K562 (cell line): ENCODE data around the gene MLN. TPM values are rescaled to one million over a fixed set of nuclear protein-coding genes. Genes with fewer than 3 reads are reported as not detected.

Experiments used
- ATAC-seq: fragments of 200-7000 bp; cut with Tn5 transposase; 3 replicates; pipeline ENCODE4 v1.9.1; 2020; ENCODE audit warnings: moderate library complexity
- BruUV-seq: library from RNA; stranded (reverse); fragments of 400-500 nt; replicated peaks from 2 replicates; lab custom pipeline; 2021; lab: Mats Ljungman, UMichigan
- CTCF ChIA-PET: fragments of 300-600 bp; formaldehyde crosslinking; extraction: SDS; loops from one replicate; lab custom pipeline; 2021; ENCODE audit warnings: low intra/inter-chr PET ratio; lab: Yijun Ruan, JAX
- POLR2A ChIA-PET: fragments of 300-600, 350-650 bp; sonication (Branson Sonifier 250); formaldehyde crosslinking; extraction: SDS; loops from one replicate; lab custom pipeline; 2021; ENCODE audit warnings: antibody characterized with exemption, inconsistent platforms; lab: Yijun Ruan, JAX
- DNase-seq, 4 experiments: peaks; one replicate each; pipeline versions ENCODE4 v3.0.0 to v3.0.0-alpha.2; 2011 to 2018; ENCODE audit warnings: low spot score in 3 of 4, mixed read lengths in 3 of 4; ENCODE audit errors: extremely low read depth in 1 of 4
- FAIRE-seq: peaks from 2 replicates; lab custom pipeline; 2011; peaks lifted over from hg19 to GRCh38; lab: Jason Lieb, UNC
- H2AFZ ChIP-seq: 2 replicates; pipeline ENCODE4 v1.6.0; 2011; ENCODE audit warnings: low read depth, low read length, control low read depth, inconsistent platforms
- H3K27ac ChIP-seq: fragments of 200-600 bp; 3 replicates; pipeline ENCODE4 v1.8.0; 2011; ENCODE audit warnings: low read depth, mild to moderate bottlenecking, control low read depth, inconsistent platforms, low read length, moderate library complexity, mixed read lengths; ENCODE audit errors: extremely low read depth
- H3K27me3 ChIP-seq, 2 experiments: fragments of 300-600 bp in 1 of 2; 2 replicates in 1 of 2; 3 replicates in 1 of 2; pipeline versions ENCODE4 v1.6.0 to v1.8.0; 2011; ENCODE audit warnings: inconsistent platforms in 2 of 2, low read length in 2 of 2, mild to moderate bottlenecking in 1 of 2, mixed read lengths in 1 of 2, moderate library complexity in 1 of 2; ENCODE audit not compliant: control insufficient read depth in 2 of 2, insufficient read depth in 2 of 2
- H3K36me3 ChIP-seq: fragments of 300-600 bp; 3 replicates; pipeline ENCODE4 v1.8.0; 2011; ENCODE audit warnings: mild to moderate bottlenecking, low read length, inconsistent platforms; ENCODE audit not compliant: control insufficient read depth, insufficient read depth
- H3K4me1 ChIP-seq, 2 experiments: fragments of 200-600 bp in 1 of 2; replicated peaks in 1 of 2; 2 replicates in 1 of 2; 3 replicates in 1 of 2; pipeline versions ENCODE4 v1.5.1 to v1.8.0; 2011; ENCODE audit warnings: inconsistent platforms in 2 of 2, low read length in 2 of 2, mild to moderate bottlenecking in 1 of 2, mixed read lengths in 1 of 2, moderate library complexity in 1 of 2; ENCODE audit not compliant: control insufficient read depth in 2 of 2, insufficient read depth in 2 of 2
- H3K4me2 ChIP-seq: 2 replicates; pipeline ENCODE4 v1.6.1; 2011; ENCODE audit warnings: low read length, control low read depth, inconsistent platforms, mixed read lengths; ENCODE audit not compliant: insufficient read depth
- H3K4me3 ChIP-seq: fragments of 200-600 bp; sonication (generic), shearing (Covaris generic); 2 replicates; pipeline ENCODE4 v1.5.1; 2016; ENCODE audit warnings: control low read depth, inconsistent platforms
- H3K79me2 ChIP-seq: fragments of 200-600 bp; 3 replicates; pipeline ENCODE4 v1.8.0; 2011; ENCODE audit warnings: low read length, inconsistent platforms; ENCODE audit not compliant: control insufficient read depth, insufficient read depth
- H3K9ac ChIP-seq, 2 experiments: 2 replicates each; pipeline versions ENCODE4 v1.6.0 to v1.6.1; 2011; ENCODE audit warnings: low read depth in 2 of 2, low read length in 2 of 2, control low read depth in 1 of 2, inconsistent platforms in 1 of 2, mild to moderate bottlenecking in 1 of 2, mixed read lengths in 1 of 2; ENCODE audit not compliant: insufficient read depth in 1 of 2
- H3K9me1 ChIP-seq: one replicate; pipeline ENCODE4 v1.6.0; 2011; ENCODE audit warnings: inconsistent platforms, mild to moderate bottlenecking, low read length, moderate library complexity; ENCODE audit not compliant: control insufficient read depth, insufficient read depth
- H3K9me3 ChIP-seq: replicated peaks from 2 replicates; pipeline ENCODE4 v1.5.1; 2011; ENCODE audit warnings: low read depth, low read length, inconsistent platforms; ENCODE audit not compliant: control insufficient read depth, insufficient read depth
- H4K20me1 ChIP-seq: replicated peaks from 2 replicates; pipeline ENCODE4 v1.6.1; 2011; ENCODE audit warnings: low read length, inconsistent platforms, mixed read lengths; ENCODE audit not compliant: control insufficient read depth, insufficient read depth
- CC2D1A ChIP-seq: fragments of 450-650 bp; IDR thresholded peaks from 2 replicates; pipeline ENCODE4 v1.6.1; 2017; ENCODE audit warnings: mild to moderate bottlenecking
- ETV5 ChIP-seq: sonication (generic); formaldehyde crosslinking; IDR thresholded peaks from 2 replicates; pipeline ENCODE4 v1.4.0; 2020; ENCODE audit warnings: low read depth, mild to moderate bottlenecking, missing genetic modification reagents
- KDM2B ChIP-seq: fragments of 250-450 bp; sonication (Bioruptor Pico); IDR thresholded peaks from 2 replicates; pipeline ENCODE4 v1.8.0; 2021; ENCODE audit warnings: mild to moderate bottlenecking, moderate library complexity
- WGBS: fragments of 100-300 bp; shearing (Covaris generic); methylation state at CpG from one replicate; pipeline ENCODE4 v1.1.6; 2016; ENCODE audit warnings: low coverage, mixed read lengths; ENCODE audit not compliant: insufficient coverage; ENCODE audit errors: missing lambda C conversion rate; 5-methylcytosine and 5-hydroxymethylcytosine counted together
- in situ Hi-C: fragments of 300-500 bp; cut with MboI; formaldehyde crosslinking; loops from 4 replicates; pipeline ENCODE4 v1.15.0; 2018; ENCODE audit warnings: inconsistent platforms, mixed read lengths
- intact Hi-C: fragments of 100-400 bp; cut with micrococcal nuclease; formaldehyde crosslinking; loops from 2 replicates; pipeline ENCODE4 v1.14.2; 2022
- polyA plus RNA-seq, 8 experiments: library from polyadenylated mRNA; depleted of rRNA in 4 of 8; stranded (reverse) in 5 of 8; unstranded in 3 of 8; fragments of >200 nt; fragmentation: Nextera tagmentation in 2 of 8; fragmentation: Illumina TruSeq in 1 of 8; extraction: Ambion mirVana in 2 of 8; extraction: Trizol in 1 of 8; gene quantifications; 2 replicates each; pipeline versions ENCODE4 v1.2.1 to v1.2.3, GENCODE V29; 2011 to 2014; ENCODE audit warnings: inconsistent platforms in 1 of 8, missing spikeins in 1 of 8
- total RNA-seq, 7 experiments: library from RNA; depleted of rRNA in 6 of 7; stranded (reverse); fragments of >200 nt in 6 of 7; fragmentation: Illumina TruSeq in 2 of 7; extraction: Trizol in 2 of 7; gene quantifications; 2 replicates each; pipeline versions ENCODE4 v1.2.1 to v1.2.3, GENCODE V29; 2011 to 2021; ENCODE audit warnings: low replicate concordance in 1 of 7
- TF ChIP-seq, protein P1 (sequence below): fragments of 450-650 bp; IDR thresholded peaks from 2 replicates; pipeline ENCODE4 v1.6.1; 2016; ENCODE audit warnings: missing biosample characterization, missing genetic modification characterization
- TF ChIP-seq, protein P2 (sequence below), 3 experiments: IDR thresholded peaks in 2 of 3; conservative IDR thresholded peaks in 1 of 3; 2 replicates each; pipeline ENCODE4 v1.5.1; 2011 to 2012; ENCODE audit warnings: low read length in 3 of 3, mild to moderate bottlenecking in 3 of 3, control low read depth in 2 of 3, improper control_type of control experiment in 1 of 3, inconsistent platforms in 1 of 3, low read depth in 1 of 3, mixed read lengths in 1 of 3, moderate library complexity in 1 of 3; ENCODE audit not compliant: insufficient read depth in 2 of 3

Gene MLN
- total and polyA plus RNA-seq, 9 of the 15 experiments (the other 6 are each of a cell fraction or from before 2014, with no cell fraction given): not detected

- FAIRE-seq (no peak), ATAC-seq (no peak), DNase-seq (no peak)
- no peaks in the 10 kb centered on the region for H3K36me3 ChIP-seq
- no peaks in the 10 kb centered on the region for H3K9me3 ChIP-seq
- no peak overlapping the region for H3K4me3 ChIP-seq
- H3K9me1 ChIP-seq: no peaks in the 10 kb centered on the region
- in situ Hi-C loops (no loop called here), intact Hi-C loops (no loop called here)
- TF ChIP-seq, protein P1, sequence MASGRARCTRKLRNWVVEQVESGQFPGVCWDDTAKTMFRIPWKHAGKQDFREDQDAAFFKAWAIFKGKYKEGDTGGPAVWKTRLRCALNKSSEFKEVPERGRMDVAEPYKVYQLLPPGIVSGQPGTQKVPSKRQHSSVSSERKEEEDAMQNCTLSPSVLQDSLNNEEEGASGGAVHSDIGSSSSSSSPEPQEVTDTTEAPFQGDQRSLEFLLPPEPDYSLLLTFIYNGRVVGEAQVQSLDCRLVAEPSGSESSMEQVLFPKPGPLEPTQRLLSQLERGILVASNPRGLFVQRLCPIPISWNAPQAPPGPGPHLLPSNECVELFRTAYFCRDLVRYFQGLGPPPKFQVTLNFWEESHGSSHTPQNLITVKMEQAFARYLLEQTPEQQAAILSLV (tag): no peak
- TF ChIP-seq, protein P2, sequence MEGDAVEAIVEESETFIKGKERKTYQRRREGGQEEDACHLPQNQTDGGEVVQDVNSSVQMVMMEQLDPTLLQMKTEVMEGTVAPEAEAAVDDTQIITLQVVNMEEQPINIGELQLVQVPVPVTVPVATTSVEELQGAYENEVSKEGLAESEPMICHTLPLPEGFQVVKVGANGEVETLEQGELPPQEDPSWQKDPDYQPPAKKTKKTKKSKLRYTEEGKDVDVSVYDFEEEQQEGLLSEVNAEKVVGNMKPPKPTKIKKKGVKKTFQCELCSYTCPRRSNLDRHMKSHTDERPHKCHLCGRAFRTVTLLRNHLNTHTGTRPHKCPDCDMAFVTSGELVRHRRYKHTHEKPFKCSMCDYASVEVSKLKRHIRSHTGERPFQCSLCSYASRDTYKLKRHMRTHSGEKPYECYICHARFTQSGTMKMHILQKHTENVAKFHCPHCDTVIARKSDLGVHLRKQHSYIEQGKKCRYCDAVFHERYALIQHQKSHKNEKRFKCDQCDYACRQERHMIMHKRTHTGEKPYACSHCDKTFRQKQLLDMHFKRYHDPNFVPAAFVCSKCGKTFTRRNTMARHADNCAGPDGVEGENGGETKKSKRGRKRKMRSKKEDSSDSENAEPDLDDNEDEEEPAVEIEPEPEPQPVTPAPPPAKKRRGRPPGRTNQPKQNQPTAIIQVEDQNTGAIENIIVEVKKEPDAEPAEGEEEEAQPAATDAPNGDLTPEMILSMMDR (IDR thresholded peaks at IDR 0.05 in 2 of 3, conservative IDR thresholded peaks at IDR 0.05 in 1 of 3; ENCODE audit: insufficient read depth in 2 of 3, low read depth in 1 of 3, low read length in 3 of 3): peak; percentile 5 to 28 (median 26); a peak in 2 of 6 replicates
- TF ChIP-seq CC2D1A: no peak
- no peak for TF ChIP-seq ETV5 (CRISPR knock-in tag)
- TF ChIP-seq KDM2B (CRISPR knock-in tag): no peak
- no peak overlapping the region for H3K27ac ChIP-seq
- BruUV-seq: no TSS peak
- H3K4me2 ChIP-seq: no peak overlapping the region
- H3K4me1 ChIP-seq: peaks cover 4 to 15% of the 10 kb centered on the region in 2 experiments; a peak in 4 of 5 replicates
- H3K79me2 ChIP-seq: no peaks in the 10 kb centered on the region
- no peak overlapping the region for H2AFZ ChIP-seq
- H3K27me3 ChIP-seq: peaks cover 22 to 69% of the 10 kb centered on the region in 2 experiments
- peaks cover 7% of the 10 kb centered on the region; the same call in 1 of the 2 replicates for H4K20me1 ChIP-seq
- POLR2A ChIA-PET: no interaction called here
- H3K9ac ChIP-seq: no peak overlapping the region
- 0% methylated on average over 2 of the region's 2 CpGs for WGBS
- CTCF ChIA-PET: no interaction called here
These were observed 22.7 kb upstream of the MLN start for GRCh38 chr6:33826537-33826936.
